GM12892 (cell line): ENCODE results near the gene EFNA3.

Source experiments
- DNase-seq: peaks from one replicate; pipeline ENCODE4 v3.0.0; 2011; ENCODE audit not compliant: insufficient read length
- FAIRE-seq: peaks from 2 replicates; lab custom pipeline; 2011; peaks lifted over from hg19 to GRCh38; lab: Jason Lieb, UNC
- POLR2A ChIP-seq: IDR thresholded peaks from 2 replicates; pipeline ENCODE4 v1.6.1; 2011; ENCODE audit warnings: low read depth, low read length, control low read depth
- POLR2AphosphoS5 ChIP-seq: IDR thresholded peaks from 2 replicates; pipeline ENCODE4 v1.6.1; 2011; ENCODE audit warnings: low read depth, low read length, control low read depth
- TAF1 ChIP-seq: IDR thresholded peaks from 2 replicates; pipeline ENCODE4 v1.6.1; 2011; ENCODE audit warnings: low read depth, mild to moderate bottlenecking, control low read depth, low read length, borderline replicate concordance

The EFNA3 gene

DNA sequence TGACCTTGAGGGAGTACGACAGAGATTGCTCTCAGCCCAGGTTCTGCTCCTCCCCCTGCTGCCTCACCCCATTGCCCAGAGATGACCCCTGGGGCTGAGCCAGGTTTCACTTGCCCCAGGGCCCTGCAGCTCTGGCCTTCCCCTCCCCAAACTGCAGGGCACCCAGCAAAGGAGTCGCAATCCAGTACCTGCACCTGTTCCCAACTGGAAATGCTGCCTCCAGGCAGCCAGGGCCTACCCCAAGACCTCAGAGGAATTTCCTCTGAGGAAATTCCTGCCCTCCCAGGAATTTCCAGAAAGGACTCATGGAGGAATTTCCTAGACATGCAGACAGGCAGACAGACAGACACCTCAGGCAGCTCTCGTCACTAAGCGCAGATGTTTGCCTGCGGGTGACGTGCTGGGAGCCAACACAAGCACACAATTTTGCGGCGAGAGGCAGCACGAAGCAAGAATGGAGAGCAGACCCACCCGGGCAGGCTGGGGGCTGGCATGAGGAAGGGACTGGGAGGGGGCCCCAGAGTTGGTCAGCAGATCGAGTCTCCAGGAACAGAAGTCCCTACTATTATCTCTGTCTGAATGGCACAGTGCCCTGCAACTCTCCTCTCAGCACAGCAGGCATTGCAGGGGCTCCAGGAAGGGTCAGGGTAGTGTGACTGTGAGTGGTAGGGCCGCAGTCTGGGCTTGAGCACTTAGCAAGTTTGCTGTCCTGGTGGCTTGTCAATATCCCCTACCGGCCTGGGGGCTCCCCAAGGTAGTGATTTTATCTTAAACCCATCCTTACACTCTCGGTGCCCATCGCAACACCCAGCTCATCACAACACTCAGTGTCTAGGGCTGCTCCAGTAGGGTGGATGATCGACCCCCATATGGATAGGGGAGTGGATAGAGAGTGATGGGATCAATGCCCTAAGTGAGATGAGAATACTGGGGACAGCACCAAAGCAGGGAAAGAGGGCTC, 46.1 kb downstream of the EFNA3 start:
- no peak for FAIRE-seq
- no peak for DNase-seq
- TF ChIP-seq TAF1 = no peak
- no peak for TF ChIP-seq POLR2A
- TF ChIP-seq POLR2AphosphoS5 = no peak

DNA sequence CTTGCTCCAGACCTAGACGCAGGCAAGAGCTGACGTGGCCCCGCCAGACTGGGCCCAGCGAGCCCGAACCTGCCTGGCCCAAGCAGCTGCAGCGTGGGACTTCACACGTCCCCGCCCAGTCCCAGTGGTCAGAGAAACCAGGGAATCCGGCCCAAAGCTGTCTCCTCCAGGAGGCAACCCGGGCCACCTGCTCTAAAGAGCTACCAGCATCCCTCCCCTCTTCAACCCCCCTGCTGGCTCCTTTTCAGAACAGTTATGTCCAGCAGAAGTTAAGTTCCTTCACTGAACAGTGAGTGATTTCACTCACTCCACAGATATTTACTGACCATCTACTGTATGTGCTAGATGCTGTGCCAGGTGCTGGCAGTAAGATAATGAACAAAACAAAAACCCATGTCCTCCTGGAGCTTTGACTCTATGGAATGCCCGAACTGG, 46.9 kb downstream of the EFNA3 start:
- FAIRE-seq (no peak), DNase-seq (no peak)
- TF ChIP-seq POLR2A (no peak), POLR2AphosphoS5 (no peak)

- FAIRE-seq (no peak), DNase-seq (no peak)
- TF ChIP-seq TAF1 = no peak
- TF ChIP-seq POLR2A = no peak
- TF ChIP-seq POLR2AphosphoS5 = no peak
Measured at GRCh38 chr1:155125946-155126555, 47.4 kb downstream of the EFNA3 start.

GRCh38 chr1:155126556-155127104, 48.0 kb downstream of the EFNA3 start:
- no peak for FAIRE-seq
- DNase-seq = no peak
- no peak for TF ChIP-seq POLR2AphosphoS5
- no peak for TF ChIP-seq TAF1
- TF ChIP-seq POLR2A = no peak

DNA sequence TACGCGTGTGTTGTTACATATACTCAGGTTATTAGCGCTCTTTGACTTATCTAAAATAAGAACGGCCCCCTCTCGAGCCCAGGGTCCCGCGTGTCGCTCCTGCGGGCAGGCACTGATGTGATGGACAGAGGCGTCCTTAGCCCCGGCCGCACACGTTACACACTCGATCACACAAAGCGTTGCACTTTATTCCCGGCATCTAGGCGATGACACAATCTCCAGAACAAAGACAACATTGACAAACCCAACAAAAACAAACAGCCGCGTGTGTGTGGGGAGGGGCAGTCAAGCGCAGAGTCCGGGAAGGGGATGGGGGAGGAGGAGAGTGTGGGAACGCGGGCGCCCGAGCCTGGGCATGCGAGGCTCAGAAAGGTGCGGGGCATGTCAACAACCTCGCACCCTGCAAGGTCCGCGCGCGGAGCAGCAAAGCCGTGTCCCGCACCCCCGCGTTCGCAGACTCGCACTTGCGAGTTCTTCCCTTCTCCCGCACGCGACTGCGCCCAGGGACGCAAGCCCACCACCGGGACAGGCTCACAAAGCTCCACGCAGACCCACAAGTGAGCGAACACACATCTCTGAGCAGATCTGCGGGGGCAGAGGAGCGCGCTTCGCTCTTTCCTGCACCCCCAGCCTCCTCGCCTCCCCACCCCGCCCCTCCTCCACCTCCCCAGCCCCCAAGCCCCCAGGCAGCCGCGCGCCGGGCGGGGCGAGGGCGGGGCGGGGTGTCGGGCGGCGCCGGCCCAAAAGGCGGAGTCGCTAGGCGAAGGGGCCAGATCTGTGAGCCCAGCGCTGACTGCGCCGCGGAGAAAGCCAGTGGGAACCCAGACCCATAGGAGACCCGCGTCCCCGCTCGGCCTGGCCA, 48.7 kb downstream of the EFNA3 start, which contains the start of gene EFNA1:
Gene EFNA1 (plus strand): TSS at position 772 of the 862 bp plus-strand sequence. CDS start 102 bp downstream, outside the sequence.
- TF ChIP-seq POLR2A (no peak), POLR2AphosphoS5 (no peak), TAF1 (no peak)
- DNase-seq = no peak
- FAIRE-seq = no peak

- TF ChIP-seq POLR2A (no peak), POLR2AphosphoS5 (no peak), TAF1 (no peak)
- no peak for DNase-seq
- no peak for FAIRE-seq
Measured at GRCh38 chr1:155127967-155128754, 49.5 kb downstream of the EFNA3 start.

GRCh38 chr1:155128755-155129473, 50.3 kb downstream of the EFNA3 start:
- DNase-seq (no peak), FAIRE-seq (no peak)
- TF ChIP-seq TAF1 = no peak
- TF ChIP-seq POLR2AphosphoS5 = no peak
- no peak for TF ChIP-seq POLR2A

GRCh38 chr1:155130272-155131006, 51.8 kb downstream of the EFNA3 start:
- TF ChIP-seq TAF1 (no peak), POLR2A (no peak), POLR2AphosphoS5 (no peak)
- no peak for FAIRE-seq
- DNase-seq = no peak

GRCh38 chr1:155131285-155131684, 52.6 kb downstream of the EFNA3 start:
- TF ChIP-seq POLR2A = no peak
- no peak for TF ChIP-seq POLR2AphosphoS5
- no peak for TF ChIP-seq TAF1
- FAIRE-seq (no peak), DNase-seq (no peak)
